Gastroesophageal sphincter (tissue), 4 donors: ENCODE data around the gene PRG3. TPM values are rescaled to one million over a fixed set of nuclear protein-coding genes. Genes with fewer than 3 reads are reported as not detected.
"Not testable (repeated sequence)": the region's sequence is repeated elsewhere in the genome, so short reads cannot be mapped to it uniquely, and the experiment has no call there.

Experiments
- ATAC-seq: fragments of 150-250 bp; one replicate; pipeline ENCODE4 v1.9.1; 2016; ENCODE audit warnings: mild to moderate bottlenecking, moderate library complexity
- H3K27ac ChIP-seq, 4 donors: fragments of 200-600 bp; sonication (generic) in 3 of 4; 1 replicate in 3 of 4; 2 replicates in 1 of 4; pipeline ENCODE4 v1.5.1; 2016 to 2019
- H3K27me3 ChIP-seq: fragments of 200-600 bp; sonication (generic); one replicate; pipeline ENCODE4 v1.5.1; 2019
- H3K36me3 ChIP-seq, 2 donors: fragments of 200-600 bp; sonication (generic); one replicate each; pipeline ENCODE4 v1.5.1; 2019; ENCODE audit warnings: control low read depth in 1 of 2
- H3K4me1 ChIP-seq, 3 donors: fragments of 200-600 bp; sonication (generic); 1 replicate in 2 of 3; 2 replicates in 1 of 3; pipeline ENCODE4 v1.5.1; 2016 to 2019; ENCODE audit warnings: control low read depth in 2 of 3
- H3K4me3 ChIP-seq, 2 donors: fragments of 200-600 bp; sonication (generic); one replicate each; pipeline ENCODE4 v1.5.1; 2019; ENCODE audit warnings: mild to moderate bottlenecking in 1 of 2, moderate library complexity in 1 of 2
- H3K9me3 ChIP-seq, 3 donors: fragments of 200-600 bp; sonication (generic); one replicate each; pipeline ENCODE4 v1.5.1; 2017 to 2019; ENCODE audit warnings: control low read depth in 2 of 3
- EP300 ChIP-seq: sonication (generic); formaldehyde crosslinking; IDR thresholded peaks from one replicate; pipeline ENCODE4 v1.6.1; 2017; ENCODE audit warnings: antibody characterized with exemption, mild to moderate bottlenecking
- POLR2A ChIP-seq, 2 donors: fragments of 450-650 bp; IDR thresholded peaks; one replicate each; pipeline ENCODE4 v1.6.1; 2017; ENCODE audit warnings: antibody characterized with exemption in 2 of 2, mild to moderate bottlenecking in 2 of 2, moderate library complexity in 1 of 2
- POLR2AphosphoS5 ChIP-seq: sonication (generic); formaldehyde crosslinking; IDR thresholded peaks from one replicate; pipeline ENCODE4 v1.6.1; 2017; ENCODE audit warnings: antibody characterized with exemption
- WGBS, 2 donors: methylation state at CpG; one replicate each; pipeline ENCODE4 v1.1.5; 2018; ENCODE audit warnings: low coverage in 1 of 2; 5-methylcytosine and 5-hydroxymethylcytosine counted together
- total RNA-seq, 4 donors: library from RNA; depleted of rRNA; stranded (reverse); fragments of >200 nt; gene quantifications; one replicate each; pipeline ENCODE4 v1.1.0, GENCODE V29; 2016
- TF ChIP-seq, protein P1 (sequence below), 4 experiments: fragments of 200-600 bp in 2 of 4; fragments of 450-650 bp in 2 of 4; sonication (generic) in 1 of 4; IDR thresholded peaks; one replicate each; pipeline ENCODE4 v1.5.1; 2017 to 2019; ENCODE audit warnings: antibody characterized with exemption in 4 of 4, mild to moderate bottlenecking in 2 of 4, moderate library complexity in 2 of 4

Gene PRG3
- total RNA-seq, 4 donors from 2014 or later: not detected

- 63 to 82% methylated on average over 2 to 4 of the region's 4 CpGs for WGBS, 2 donors
- no peak for TF ChIP-seq POLR2A (IDR thresholded peaks at IDR 0.05)
- TF ChIP-seq EP300: no peak
- TF ChIP-seq, protein P1, sequence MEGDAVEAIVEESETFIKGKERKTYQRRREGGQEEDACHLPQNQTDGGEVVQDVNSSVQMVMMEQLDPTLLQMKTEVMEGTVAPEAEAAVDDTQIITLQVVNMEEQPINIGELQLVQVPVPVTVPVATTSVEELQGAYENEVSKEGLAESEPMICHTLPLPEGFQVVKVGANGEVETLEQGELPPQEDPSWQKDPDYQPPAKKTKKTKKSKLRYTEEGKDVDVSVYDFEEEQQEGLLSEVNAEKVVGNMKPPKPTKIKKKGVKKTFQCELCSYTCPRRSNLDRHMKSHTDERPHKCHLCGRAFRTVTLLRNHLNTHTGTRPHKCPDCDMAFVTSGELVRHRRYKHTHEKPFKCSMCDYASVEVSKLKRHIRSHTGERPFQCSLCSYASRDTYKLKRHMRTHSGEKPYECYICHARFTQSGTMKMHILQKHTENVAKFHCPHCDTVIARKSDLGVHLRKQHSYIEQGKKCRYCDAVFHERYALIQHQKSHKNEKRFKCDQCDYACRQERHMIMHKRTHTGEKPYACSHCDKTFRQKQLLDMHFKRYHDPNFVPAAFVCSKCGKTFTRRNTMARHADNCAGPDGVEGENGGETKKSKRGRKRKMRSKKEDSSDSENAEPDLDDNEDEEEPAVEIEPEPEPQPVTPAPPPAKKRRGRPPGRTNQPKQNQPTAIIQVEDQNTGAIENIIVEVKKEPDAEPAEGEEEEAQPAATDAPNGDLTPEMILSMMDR (IDR thresholded peaks at IDR 0.05): no peak
- TF ChIP-seq POLR2AphosphoS5: no peak
- H3K4me1 ChIP-seq: peaks cover 0 to 24% (median 10%) of the 10 kb centered on the region in 3 donors
- no peaks in the 10 kb centered on the region for H3K9me3 ChIP-seq
- no peak overlapping the region for H3K4me3 ChIP-seq
- ATAC-seq: peak; percentile 39
- H3K36me3 ChIP-seq: peaks cover 0 to 63% of the 10 kb centered on the region in 2 donors
- H3K27ac ChIP-seq: peak overlapping the region in 3 of 4 donors; percentile 26 to 51 (median 30)
- H3K27me3 ChIP-seq: peaks cover 3% of the 10 kb centered on the region
Measured at GRCh38 chr11:57406337-57406904, 25.5 kb upstream of the PRG3 start.

DNA sequence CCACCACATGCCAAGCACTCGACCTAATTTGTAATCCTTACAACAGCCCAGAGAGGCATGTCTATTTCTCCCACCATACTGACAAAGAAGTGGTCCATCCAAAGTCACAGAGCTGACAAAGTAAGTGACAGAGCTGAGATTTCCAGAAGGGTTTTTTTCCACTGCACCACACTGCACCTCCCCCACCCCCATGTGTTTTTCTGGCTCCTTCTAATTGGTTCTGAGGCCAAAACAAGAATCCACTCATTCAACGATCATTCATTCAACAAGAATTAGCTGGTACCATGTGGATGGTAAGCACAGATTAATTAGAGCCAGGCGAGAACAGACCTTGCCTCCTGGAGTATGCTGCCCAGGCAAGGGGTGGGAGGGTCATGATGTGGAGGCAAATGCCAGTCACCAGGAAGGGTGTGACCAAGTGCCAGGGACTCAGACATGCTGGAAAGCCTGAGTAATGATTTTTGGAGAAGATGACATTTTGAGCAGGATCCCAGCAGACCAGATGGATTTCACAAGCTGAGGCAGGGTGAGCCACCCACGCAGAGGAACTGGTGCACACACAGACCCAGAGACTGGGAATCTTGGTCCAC lies 24.4 kb upstream of the PRG3 start:
- peaks cover 0 to 53% of the 10 kb centered on the region in 2 donors for H3K36me3 ChIP-seq
- H3K4me1 ChIP-seq: peaks cover 0 to 24% (median 10%) of the 10 kb centered on the region in 3 donors
- TF ChIP-seq, protein P1 (IDR thresholded peaks at IDR 0.05): no peak
- TF ChIP-seq POLR2A (IDR thresholded peaks at IDR 0.05): no peak
- no peak for TF ChIP-seq POLR2AphosphoS5
- TF ChIP-seq EP300: no peak
- WGBS, 2 donors: 90 to 91% methylated on average over 1 to 3 of the region's 4 CpGs
- ATAC-seq: no peak
- H3K27me3 ChIP-seq: peaks cover 11% of the 10 kb centered on the region
- H3K9me3 ChIP-seq: no peaks in the 10 kb centered on the region
- no peak overlapping the region for H3K4me3 ChIP-seq
- peak overlapping the region in 1 of 4 donors; percentile 26 for H3K27ac ChIP-seq

DNA sequence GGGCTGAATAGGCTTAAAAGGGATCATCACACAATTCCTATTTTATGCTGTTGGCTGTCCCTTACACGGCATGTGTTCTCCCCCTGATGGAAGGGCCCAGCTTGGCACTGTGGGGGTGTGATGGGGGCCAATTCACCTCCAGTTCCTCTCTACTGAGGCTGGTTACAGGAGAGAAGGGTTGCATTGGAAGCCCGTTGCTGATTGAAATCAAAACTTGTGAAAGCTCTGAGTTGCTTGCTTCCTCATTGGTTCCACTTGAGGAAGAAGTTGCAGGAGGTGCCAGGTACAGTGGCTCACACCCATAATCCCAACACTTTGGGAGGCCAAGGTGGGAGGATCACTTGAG lies 22.8 kb upstream of the PRG3 start:
- Histone ChIP-seq H3K9me3 (no peaks in the 10 kb centered on the region), H3K27me3 (peaks cover 11% of the 10 kb centered on the region), H3K4me1 (peaks cover 0 to 24% (median 10%) of the 10 kb centered on the region in 3 donors), H3K36me3 (peaks cover 0 to 37% of the 10 kb centered on the region in 2 donors), H3K27ac (no peak overlapping the region), H3K4me3 (no peak overlapping the region)
- ATAC-seq: no peak
- TF ChIP-seq, protein P1 (IDR thresholded peaks at IDR 0.05): no peak
- no peak for TF ChIP-seq EP300
- TF ChIP-seq POLR2AphosphoS5: no peak
- TF ChIP-seq POLR2A (IDR thresholded peaks at IDR 0.05): no peak
- WGBS, 2 donors: 100% methylated on average over 2 of the region's 2 CpGs; no CpG with 5 or more reads in 1 of the 2 donors

- WGBS, 2 donors: 70 to 95% methylated on average over 4 to 5 of the region's 6 CpGs
Measured at GRCh38 chr11:57403003-57403801, 22.3 kb upstream of the PRG3 start.

GRCh38 chr11:57402188-57403002 lies 21.4 kb upstream of the PRG3 start:
- no peak overlapping the region for H3K27ac ChIP-seq
- TF ChIP-seq, protein P1 (IDR thresholded peaks at IDR 0.05): no peak
- TF ChIP-seq EP300: no peak
- TF ChIP-seq POLR2A (IDR thresholded peaks at IDR 0.05): no peak
- TF ChIP-seq POLR2AphosphoS5: no peak

More at GRCh38 chr11:57403003-57403801, 22.3 kb upstream of the PRG3 start:
- ATAC-seq, H3K27ac ChIP-seq, H3K4me3 ChIP-seq, H3K9me3 ChIP-seq: not testable (repeated sequence)
- peaks cover 0 to 24% (median 10%) of the 10 kb centered on the region in 3 donors for H3K4me1 ChIP-seq
- peaks cover 11% of the 10 kb centered on the region for H3K27me3 ChIP-seq
- H3K36me3 ChIP-seq: peaks cover 0 to 31% of the 10 kb centered on the region in 2 donors

More at GRCh38 chr11:57402188-57403002, 21.4 kb upstream of the PRG3 start:
- WGBS, 2 donors: 40 to 52% methylated on average over 1 to 6 of the region's 6 CpGs
- no peak for ATAC-seq
- no peaks in the 10 kb centered on the region for H3K9me3 ChIP-seq
- peaks cover 0 to 18% (median 10%) of the 10 kb centered on the region in 3 donors for H3K4me1 ChIP-seq
- H3K36me3 ChIP-seq: peaks cover 0 to 23% of the 10 kb centered on the region in 2 donors
- H3K4me3 ChIP-seq: no peak overlapping the region
- peaks cover 11% of the 10 kb centered on the region for H3K27me3 ChIP-seq
